NB4 (cell line): ENCODE results near the gene TCF4.

Experiments used
- DNase-seq: peaks from one replicate; pipeline ENCODE4 v3.0.0; 2010; ENCODE audit warnings: low read depth
- H3K4me3 ChIP-seq: one replicate; pipeline ENCODE4 v1.5.1; 2011; ENCODE audit warnings: mild to moderate bottlenecking, low read depth, low read length, moderate library complexity
- CTCF ChIP-seq: IDR thresholded peaks from one replicate; pipeline ENCODE4 v1.5.1; 2012; ENCODE audit warnings: low read depth, low read length
- MYC ChIP-seq: IDR thresholded peaks from 2 replicates; pipeline ENCODE4 v1.6.1; 2011; ENCODE audit warnings: low read depth, low read length
- POLR2A ChIP-seq: IDR thresholded peaks from 2 replicates; pipeline ENCODE4 v1.6.1; 2011; ENCODE audit warnings: mild to moderate bottlenecking; ENCODE audit not compliant: insufficient read length; ENCODE audit errors: extremely low read depth
- TF ChIP-seq, protein P1 (sequence below): IDR thresholded peaks from 2 replicates; pipeline ENCODE4 v1.6.1; 2011; ENCODE audit warnings: low read depth, low read length

TCF4 gene

GRCh38 chr18:55228191-55228590, 359.8 kb downstream of the TCF4 start:
- no peak for TF ChIP-seq CTCF
- TF ChIP-seq POLR2A = no peak
- TF ChIP-seq, protein P1, sequence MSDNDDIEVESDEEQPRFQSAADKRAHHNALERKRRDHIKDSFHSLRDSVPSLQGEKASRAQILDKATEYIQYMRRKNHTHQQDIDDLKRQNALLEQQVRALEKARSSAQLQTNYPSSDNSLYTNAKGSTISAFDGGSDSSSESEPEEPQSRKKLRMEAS = no peak
- no peak overlapping the region for H3K4me3 ChIP-seq
- DNase-seq = peak; percentile 2

DNA sequence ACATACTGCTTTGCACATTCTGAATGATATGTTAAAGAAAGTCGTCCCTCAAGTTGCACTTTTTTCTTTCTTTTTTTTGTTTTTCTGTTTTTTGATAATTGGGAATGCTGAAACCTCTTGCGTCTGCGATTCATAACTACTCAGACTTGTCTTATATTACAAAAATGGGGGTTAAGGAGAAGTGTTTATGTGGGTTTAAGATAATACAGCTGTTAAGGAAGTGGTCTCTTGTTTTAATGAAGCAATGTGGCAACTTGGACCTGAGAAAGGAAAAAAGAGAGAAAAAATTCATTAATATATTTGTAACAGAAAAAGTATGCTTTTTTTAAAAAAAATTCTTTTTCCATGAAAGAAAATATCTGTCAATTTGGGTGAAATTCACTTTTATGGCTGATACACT, 360.2 kb downstream of the TCF4 start:
- no peak for TF ChIP-seq MYC
- TF ChIP-seq, protein P1 = no peak
- TF ChIP-seq POLR2A = no peak
- no peak for TF ChIP-seq CTCF
- DNase-seq = peak; percentile 9
- H3K4me3 ChIP-seq = no peak overlapping the region

- TF ChIP-seq POLR2A = no peak
- TF ChIP-seq MYC = no peak
- TF ChIP-seq CTCF = no peak
- TF ChIP-seq, protein P1 = no peak
- no peak for DNase-seq
- no peak overlapping the region for H3K4me3 ChIP-seq
Measured at GRCh38 chr18:55226044-55226443, 361.9 kb downstream of the TCF4 start.

DNA sequence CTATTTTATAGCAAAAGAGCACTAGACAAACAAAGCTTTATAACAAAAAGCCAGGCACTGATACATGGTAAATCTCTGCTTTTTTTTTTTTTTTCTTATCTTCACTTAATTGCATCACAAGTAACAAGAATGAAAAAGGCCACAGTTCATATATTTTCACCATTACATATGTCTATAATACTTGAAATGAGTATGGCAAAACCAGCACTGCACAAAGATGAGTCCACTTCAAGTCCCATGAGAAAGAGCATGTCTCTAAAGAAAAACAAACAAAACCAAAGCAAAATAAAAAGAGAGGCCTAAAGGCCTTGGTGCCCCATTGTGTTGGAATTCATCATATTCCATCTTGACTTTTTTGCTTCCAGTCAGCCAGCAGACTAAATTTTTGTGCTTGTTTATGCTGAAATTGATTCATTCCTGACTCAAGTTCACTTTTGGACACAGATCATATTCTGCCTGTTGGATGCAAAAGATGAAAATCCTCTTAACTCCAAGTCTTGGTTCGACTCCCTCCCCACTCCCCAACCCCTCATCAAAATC, 363.8 kb downstream of the TCF4 start:
- no peak overlapping the region for H3K4me3 ChIP-seq
- TF ChIP-seq MYC (no peak), POLR2A (no peak), CTCF (no peak)
- TF ChIP-seq, protein P1 = no peak
- DNase-seq = no peak

DNA sequence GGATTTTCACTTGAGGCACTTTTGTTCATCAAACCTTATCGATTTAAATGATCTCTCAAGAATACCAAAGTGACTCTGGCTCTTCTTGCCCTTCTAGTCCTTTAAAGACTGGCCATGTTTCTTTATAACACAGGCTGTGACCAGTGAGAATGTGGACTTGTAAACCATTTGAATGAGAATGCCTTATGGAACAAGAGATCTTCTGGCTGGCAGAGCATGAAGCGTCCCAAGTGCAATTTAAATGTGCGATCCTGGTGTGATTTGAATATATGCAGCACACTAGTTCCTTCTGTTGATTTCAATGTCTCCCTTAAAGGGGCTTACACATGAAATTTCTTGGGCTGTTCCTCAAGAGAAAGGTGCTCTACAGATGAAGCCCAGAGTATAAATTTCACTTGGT, 366.4 kb downstream of the TCF4 start:
- TF ChIP-seq CTCF = no peak
- TF ChIP-seq POLR2A = no peak
- TF ChIP-seq, protein P1 = no peak
- no peak for TF ChIP-seq MYC
- DNase-seq = no peak
- H3K4me3 ChIP-seq = no peak overlapping the region
